HTR-8/SVneo (cell line): ENCODE measurements around the gene TMIGD3.

Experiments used
- DNase-seq: peaks from one replicate; pipeline ENCODE4 v3.0.0; 2011; ENCODE audit warnings: low spot score, mixed read lengths; ENCODE audit not compliant: insufficient read length
- FAIRE-seq: peaks from 2 replicates; lab custom pipeline; 2011; peaks lifted over from hg19 to GRCh38; lab: Jason Lieb, UNC

The TMIGD3 gene

DNA sequence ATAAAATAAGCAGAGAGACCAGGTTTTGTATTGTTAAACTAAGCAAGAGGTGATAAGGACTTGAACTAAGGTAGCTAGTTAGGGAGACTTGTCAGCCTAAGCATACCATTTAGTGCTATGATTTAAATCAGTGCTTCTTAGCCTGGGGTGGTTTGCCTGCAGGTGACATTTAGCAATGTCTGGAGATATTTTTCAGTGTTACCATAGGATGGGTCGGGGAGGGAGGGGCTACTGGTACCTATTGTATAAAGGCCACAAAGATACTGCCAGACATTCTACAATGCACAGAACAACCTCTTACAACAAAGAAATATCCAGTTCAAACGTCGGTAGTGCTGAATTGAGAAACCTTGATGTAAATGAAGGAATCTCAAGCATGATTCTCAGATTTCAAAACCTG, 50.9 kb downstream of the TMIGD3 start:
- FAIRE-seq = no peak
- no peak for DNase-seq

DNA sequence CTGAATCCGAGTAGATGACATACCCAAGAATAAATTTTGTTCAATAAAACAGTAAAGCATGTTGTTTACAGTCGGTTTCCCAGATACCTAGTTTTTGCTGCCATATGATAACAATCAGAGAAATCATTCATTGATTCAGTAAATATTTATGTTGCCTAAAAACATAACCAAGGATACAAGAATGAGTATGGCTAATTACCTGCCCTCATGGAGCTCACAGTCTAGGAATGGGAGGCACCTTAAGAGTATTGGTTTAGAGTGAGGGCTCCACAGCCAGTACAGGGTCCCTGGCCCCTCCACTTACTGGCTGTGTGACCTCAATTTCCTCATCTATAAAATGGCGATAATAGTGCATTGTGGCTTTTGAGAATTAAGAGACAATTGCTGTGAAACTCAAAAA, 53.2 kb downstream of the TMIGD3 start:
- FAIRE-seq = no peak
- no peak for DNase-seq

DNA sequence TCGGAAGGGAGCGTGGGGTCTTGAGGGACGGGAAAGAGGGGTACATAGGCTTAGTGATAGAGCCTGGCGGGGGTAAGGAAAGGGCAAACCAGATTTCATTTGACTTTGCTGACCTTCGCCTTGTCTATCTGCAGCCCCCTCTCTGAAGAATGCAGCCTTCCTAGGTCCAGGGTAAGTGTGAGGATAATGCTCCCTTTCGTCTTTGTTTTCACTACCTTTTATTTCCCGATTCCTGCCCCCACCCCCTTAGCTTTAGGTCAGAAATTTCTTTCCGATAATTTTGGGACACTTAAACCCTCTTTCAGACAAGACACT, 53.8 kb downstream of the TMIGD3 start:
- DNase-seq (no peak), FAIRE-seq (no peak)

DNA sequence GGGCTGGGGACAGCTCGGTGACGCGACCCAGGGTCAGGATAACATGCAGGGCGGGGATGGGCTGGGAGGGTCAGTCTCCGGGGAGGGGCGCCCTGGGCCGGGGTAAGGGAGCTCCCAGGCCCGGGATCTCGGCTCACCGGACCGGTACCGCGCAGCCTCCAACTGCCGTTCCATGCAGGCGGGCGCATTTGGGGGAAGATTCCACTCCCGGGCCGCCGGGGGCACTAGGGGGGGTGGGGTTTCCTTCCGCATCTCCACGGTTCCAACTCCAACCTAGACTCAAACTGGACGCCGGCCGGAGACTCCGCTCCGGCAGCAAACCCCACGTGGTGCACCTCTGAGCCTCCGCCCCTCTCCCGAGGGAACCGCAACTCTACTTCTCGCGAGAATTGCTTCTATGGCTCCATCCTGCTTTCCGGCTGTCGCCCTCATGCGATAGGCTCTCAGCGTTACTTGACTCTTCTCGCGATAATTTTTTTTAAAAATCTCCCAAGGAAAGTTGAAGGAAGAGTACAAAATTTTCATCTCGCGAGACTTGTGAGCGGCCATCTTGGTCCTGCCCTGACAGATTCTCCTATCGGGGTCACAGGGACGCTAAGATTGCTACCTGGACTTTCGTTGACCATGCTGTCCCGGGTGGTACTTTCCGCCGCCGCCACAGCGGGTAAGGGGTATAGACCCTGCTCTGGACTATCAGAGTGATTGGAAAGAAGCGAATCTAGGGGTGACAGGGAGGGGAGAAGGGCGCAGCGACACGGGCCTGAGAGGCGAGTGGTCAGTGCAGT, 54.3 kb downstream of the TMIGD3 start, which contains the start of the genes ATP5PB and WDR77:
Gene ATP5PB (plus strand): TSS at position 547 of the 785 bp plus-strand sequence. CDS start 78 bp downstream, at position 625.
Gene WDR77 (minus strand): TSS at position 339 of the 785 bp plus-strand sequence. CDS start 87 bp downstream, at position 252.
- no peak for FAIRE-seq
- DNase-seq = peak; percentile 91

DNA sequence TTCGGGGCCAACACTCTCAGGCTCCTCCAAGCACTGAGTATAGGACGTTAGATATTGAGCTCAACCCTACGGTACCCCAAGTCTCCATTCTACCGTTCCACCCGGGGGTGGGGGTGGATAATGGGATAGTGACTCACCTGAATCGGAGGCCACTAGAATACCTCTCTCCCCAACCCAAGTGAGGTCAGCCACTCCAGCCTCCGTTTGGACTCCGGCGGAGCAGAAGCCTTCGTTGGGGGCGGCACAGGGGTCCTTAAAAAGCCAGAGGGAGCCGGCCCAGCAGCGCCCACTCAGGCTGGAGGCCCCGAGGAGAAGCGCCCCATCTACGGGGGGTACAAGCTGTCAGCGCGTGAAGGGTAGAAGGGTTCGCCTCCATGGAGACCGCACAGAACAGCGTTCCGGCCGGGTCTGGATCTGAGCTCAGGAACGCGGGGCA, 54.9 kb downstream of the TMIGD3 start:
- DNase-seq = no peak
- no peak for FAIRE-seq

DNA sequence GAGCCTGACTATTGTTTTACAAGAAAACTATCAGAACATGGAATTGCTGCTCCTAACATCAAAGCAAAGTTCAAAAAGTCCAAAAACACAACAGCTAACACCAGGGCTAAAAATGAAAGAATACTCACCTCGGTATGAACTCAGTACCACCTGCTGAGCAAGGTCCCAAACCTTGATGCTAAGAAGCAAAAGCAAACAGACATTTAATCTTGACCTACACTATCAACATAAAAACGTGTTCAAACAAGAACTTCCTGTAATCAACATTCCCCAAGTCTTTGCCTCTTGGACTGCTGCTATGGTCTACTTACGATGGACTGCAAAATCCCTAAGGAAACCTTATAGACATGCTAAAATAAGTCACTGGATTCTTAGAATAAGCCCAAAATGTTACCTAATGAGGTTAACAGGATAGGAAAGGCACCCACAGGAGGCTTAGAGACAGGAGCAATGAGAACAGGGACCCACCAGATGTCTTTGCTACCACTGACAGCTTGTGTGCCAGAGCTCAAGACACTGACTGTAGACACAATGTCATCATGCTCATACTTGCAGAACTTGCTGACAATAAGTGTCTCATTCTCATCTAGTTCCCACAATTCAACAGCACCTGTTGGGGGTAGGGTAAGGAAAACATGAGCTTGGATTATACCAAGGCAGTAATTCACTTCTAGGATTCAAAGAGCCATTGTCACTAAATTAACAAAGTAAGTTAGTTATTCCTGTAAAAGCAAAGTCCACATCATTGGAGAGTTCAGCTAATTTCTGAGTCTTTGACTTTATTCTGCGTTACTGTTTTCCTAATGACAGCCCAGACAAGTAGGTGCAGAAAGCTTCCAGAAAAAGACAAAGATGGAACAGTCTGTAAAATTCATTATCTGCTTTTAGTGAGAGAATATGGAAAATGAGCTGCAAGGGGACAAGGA, 56.2 kb downstream of the TMIGD3 start:
- FAIRE-seq (no peak), DNase-seq (no peak)

DNA sequence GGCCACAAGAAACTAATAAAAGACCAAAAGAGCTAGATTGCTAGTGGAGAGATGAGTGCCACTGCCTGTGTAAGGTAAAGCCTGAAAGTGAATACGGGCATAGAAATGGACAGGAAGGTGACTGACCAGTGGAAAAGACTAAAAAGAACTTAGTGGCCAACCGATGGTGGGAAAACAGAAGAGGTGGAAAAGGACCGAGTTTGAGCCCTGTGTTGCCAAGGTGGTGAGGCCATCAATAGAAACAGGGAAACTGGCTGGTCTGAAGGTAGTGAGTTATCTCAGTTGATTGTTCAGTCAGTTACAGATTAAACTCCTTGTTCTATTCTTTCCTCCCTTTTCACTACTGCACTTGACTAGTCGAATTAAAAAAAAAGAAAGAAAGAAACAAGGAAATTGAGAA, 56.9 kb downstream of the TMIGD3 start:
- DNase-seq (no peak), FAIRE-seq (no peak)

DNA sequence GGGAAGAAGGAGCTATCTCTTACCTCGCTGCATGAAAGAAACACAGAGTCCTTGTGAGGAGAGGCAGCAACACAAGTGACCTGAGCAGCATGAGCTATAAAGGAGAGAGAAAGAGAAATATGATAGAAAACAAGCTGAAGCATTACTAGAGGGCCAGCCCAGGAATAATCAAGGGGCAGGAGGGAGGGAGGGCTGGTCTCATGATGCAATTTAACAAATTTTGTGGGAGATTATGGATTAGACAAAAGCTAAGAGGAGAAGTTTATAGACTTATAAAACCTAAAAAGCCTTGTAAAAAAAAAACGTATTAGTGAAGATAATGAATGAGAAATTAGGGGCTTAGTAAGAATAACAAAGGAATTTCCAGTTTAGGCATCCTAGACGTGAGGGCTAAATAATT, 59.4 kb downstream of the TMIGD3 start:
- no peak for DNase-seq
- FAIRE-seq = no peak

DNA sequence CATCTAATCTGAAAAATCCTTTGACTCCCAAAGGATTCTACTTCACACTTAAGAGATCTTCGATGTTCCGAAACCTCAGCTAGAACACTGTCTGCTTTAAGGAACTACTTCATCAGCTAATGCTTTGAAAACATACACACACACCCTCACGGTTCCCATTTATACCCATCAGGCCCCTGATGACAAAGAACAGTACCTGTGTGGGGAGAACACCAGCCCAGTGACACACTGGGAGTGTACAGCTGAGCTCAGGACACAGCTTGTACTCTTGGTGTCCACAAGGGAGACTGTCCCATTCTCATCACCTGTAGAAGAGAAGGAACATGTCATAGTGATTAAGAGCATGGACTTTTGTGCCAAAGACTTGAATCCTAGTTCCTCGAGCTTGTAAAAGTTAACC, 61.0 kb downstream of the TMIGD3 start:
- FAIRE-seq = no peak
- no peak for DNase-seq

DNA sequence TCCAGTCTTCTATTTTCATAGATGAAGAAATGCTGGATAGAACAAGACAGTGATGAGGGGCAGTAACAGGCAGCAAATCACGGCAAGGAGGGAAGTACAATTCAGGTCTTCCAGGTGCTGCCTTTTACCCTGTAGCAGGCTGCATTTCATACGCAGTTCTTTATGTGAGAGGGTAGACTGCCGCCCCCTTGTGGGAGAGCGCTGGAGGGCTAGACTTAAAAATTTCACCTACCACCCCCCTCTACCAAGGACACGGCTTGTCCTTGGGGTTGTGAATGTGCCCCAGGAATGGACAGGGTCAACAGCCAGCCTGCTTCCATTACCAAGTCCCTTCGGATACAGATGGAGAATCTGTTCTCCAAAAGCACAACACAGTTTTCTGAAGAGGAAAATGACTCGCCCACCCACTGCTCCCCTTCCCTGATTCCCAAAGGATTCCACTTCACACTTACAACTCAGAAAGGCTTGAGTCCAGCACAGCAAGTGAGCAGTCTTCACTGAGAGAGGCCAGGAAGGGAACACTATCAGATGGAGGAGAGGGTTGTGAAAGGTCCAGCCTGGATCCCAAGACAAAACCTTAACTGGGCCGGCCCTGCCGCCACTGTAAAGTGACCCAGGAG, 61.8 kb downstream of the TMIGD3 start:
- DNase-seq = no peak
- no peak for FAIRE-seq

DNA sequence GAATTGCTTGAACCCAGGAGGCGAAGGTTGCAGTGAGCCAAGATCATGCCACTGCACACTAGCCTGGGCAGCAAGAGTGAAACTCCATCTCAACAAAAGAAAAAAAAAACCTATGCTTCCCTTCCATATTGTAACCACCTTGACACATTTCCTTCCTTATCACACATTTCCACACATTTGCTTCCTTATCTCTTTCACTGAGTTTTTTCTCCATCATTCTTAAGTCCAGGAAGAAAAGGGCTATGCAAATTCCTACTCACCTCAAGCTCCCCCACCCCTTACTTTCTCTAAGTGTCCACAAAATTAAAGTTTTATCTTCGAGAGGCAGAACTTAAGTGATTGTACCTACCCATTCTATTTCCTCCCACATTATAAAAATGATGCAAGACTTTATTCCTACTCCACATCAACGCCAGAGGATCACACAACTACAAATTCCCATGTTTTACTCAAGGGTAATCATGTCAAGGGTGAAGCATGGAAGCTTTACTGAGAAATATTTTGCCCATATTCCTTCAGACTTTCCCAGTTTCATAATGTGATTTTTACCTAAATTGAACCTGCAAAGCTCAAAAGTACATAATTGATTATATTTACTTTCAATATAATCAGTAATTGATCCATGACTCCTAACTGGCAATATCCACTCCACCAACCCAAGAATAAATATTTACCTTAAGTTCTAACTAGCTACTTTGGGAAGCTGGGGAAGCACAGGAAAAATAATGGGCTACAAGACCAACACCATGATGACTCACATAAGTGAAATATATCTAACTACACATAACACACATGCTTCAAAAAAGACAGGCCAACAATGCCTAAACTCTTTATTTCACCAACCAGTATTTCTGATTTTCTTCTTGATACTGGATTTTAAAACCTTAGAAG, 63.7 kb downstream of the TMIGD3 start:
- FAIRE-seq = no peak
- DNase-seq = no peak

DNA sequence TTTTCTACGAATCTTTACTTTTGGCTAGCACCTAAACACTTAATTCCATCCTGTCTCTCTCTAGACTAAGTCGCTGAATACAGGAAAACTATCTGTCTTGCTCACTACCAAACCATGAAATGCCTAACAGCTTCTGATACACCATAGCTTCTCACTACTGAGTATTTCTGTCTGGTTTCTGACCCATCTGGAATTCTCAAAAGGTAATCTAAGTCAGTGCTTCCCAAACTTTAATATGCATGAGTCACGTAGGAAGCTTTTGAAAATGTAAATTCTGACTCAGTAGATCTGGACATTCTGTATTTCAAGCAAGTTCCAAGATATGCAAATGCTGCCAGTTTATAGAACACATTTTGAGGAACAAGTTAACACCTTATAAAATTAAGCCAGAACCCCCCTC, 66.7 kb downstream of the TMIGD3 start:
- DNase-seq = no peak
- FAIRE-seq = no peak
